K562 (cell line): ENCODE data around the gene PPP1R13B. TPM values are rescaled to one million over a fixed set of nuclear protein-coding genes. Genes with fewer than 3 reads are reported as not detected.

Experiments used
- ATAC-seq: fragments of 200-7000 bp; cut with Tn5 transposase; 3 replicates; pipeline ENCODE4 v1.9.1; 2020; ENCODE audit warnings: moderate library complexity
- BruUV-seq: library from RNA; stranded (reverse); fragments of 400-500 nt; replicated peaks from 2 replicates; lab custom pipeline; 2021; lab: Mats Ljungman, UMichigan
- CTCF ChIA-PET: fragments of 300-600 bp; formaldehyde crosslinking; extraction: SDS; loops from one replicate; lab custom pipeline; 2021; ENCODE audit warnings: low intra/inter-chr PET ratio; lab: Yijun Ruan, JAX
- POLR2A ChIA-PET: fragments of 300-600, 350-650 bp; sonication (Branson Sonifier 250); formaldehyde crosslinking; extraction: SDS; loops from one replicate; lab custom pipeline; 2021; ENCODE audit warnings: antibody characterized with exemption, inconsistent platforms; lab: Yijun Ruan, JAX
- DNase-seq, 4 experiments: peaks; one replicate each; pipeline versions ENCODE4 v3.0.0 to v3.0.0-alpha.2; 2011 to 2018; ENCODE audit warnings: low spot score in 3 of 4, mixed read lengths in 3 of 4; ENCODE audit errors: extremely low read depth in 1 of 4
- FAIRE-seq: peaks from 2 replicates; lab custom pipeline; 2011; peaks lifted over from hg19 to GRCh38; lab: Jason Lieb, UNC
- H2AFZ ChIP-seq: 2 replicates; pipeline ENCODE4 v1.6.0; 2011; ENCODE audit warnings: low read depth, low read length, control low read depth, inconsistent platforms
- H3K27ac ChIP-seq: fragments of 200-600 bp; 3 replicates; pipeline ENCODE4 v1.8.0; 2011; ENCODE audit warnings: low read depth, mild to moderate bottlenecking, control low read depth, inconsistent platforms, low read length, moderate library complexity, mixed read lengths; ENCODE audit errors: extremely low read depth
- H3K27me3 ChIP-seq, 2 experiments: fragments of 300-600 bp in 1 of 2; 2 replicates in 1 of 2; 3 replicates in 1 of 2; pipeline versions ENCODE4 v1.6.0 to v1.8.0; 2011; ENCODE audit warnings: inconsistent platforms in 2 of 2, low read length in 2 of 2, mild to moderate bottlenecking in 1 of 2, mixed read lengths in 1 of 2, moderate library complexity in 1 of 2; ENCODE audit not compliant: control insufficient read depth in 2 of 2, insufficient read depth in 2 of 2
- H3K36me3 ChIP-seq: fragments of 300-600 bp; 3 replicates; pipeline ENCODE4 v1.8.0; 2011; ENCODE audit warnings: mild to moderate bottlenecking, low read length, inconsistent platforms; ENCODE audit not compliant: control insufficient read depth, insufficient read depth
- H3K4me1 ChIP-seq, 2 experiments: fragments of 200-600 bp in 1 of 2; replicated peaks in 1 of 2; 2 replicates in 1 of 2; 3 replicates in 1 of 2; pipeline versions ENCODE4 v1.5.1 to v1.8.0; 2011; ENCODE audit warnings: inconsistent platforms in 2 of 2, low read length in 2 of 2, mild to moderate bottlenecking in 1 of 2, mixed read lengths in 1 of 2, moderate library complexity in 1 of 2; ENCODE audit not compliant: control insufficient read depth in 2 of 2, insufficient read depth in 2 of 2
- H3K4me2 ChIP-seq: 2 replicates; pipeline ENCODE4 v1.6.1; 2011; ENCODE audit warnings: low read length, control low read depth, inconsistent platforms, mixed read lengths; ENCODE audit not compliant: insufficient read depth
- H3K4me3 ChIP-seq: fragments of 200-600 bp; sonication (generic), shearing (Covaris generic); 2 replicates; pipeline ENCODE4 v1.5.1; 2016; ENCODE audit warnings: control low read depth, inconsistent platforms
- H3K79me2 ChIP-seq: fragments of 200-600 bp; 3 replicates; pipeline ENCODE4 v1.8.0; 2011; ENCODE audit warnings: low read length, inconsistent platforms; ENCODE audit not compliant: control insufficient read depth, insufficient read depth
- H3K9ac ChIP-seq, 2 experiments: 2 replicates each; pipeline versions ENCODE4 v1.6.0 to v1.6.1; 2011; ENCODE audit warnings: low read depth in 2 of 2, low read length in 2 of 2, control low read depth in 1 of 2, inconsistent platforms in 1 of 2, mild to moderate bottlenecking in 1 of 2, mixed read lengths in 1 of 2; ENCODE audit not compliant: insufficient read depth in 1 of 2
- H3K9me1 ChIP-seq: one replicate; pipeline ENCODE4 v1.6.0; 2011; ENCODE audit warnings: inconsistent platforms, mild to moderate bottlenecking, low read length, moderate library complexity; ENCODE audit not compliant: control insufficient read depth, insufficient read depth
- H3K9me3 ChIP-seq: replicated peaks from 2 replicates; pipeline ENCODE4 v1.5.1; 2011; ENCODE audit warnings: low read depth, low read length, inconsistent platforms; ENCODE audit not compliant: control insufficient read depth, insufficient read depth
- H4K20me1 ChIP-seq: replicated peaks from 2 replicates; pipeline ENCODE4 v1.6.1; 2011; ENCODE audit warnings: low read length, inconsistent platforms, mixed read lengths; ENCODE audit not compliant: control insufficient read depth, insufficient read depth
- POLR2G ChIP-seq: fragments of 200-400 bp; formaldehyde crosslinking; IDR thresholded peaks from 2 replicates; pipeline ENCODE4 v1.6.1; 2017; ENCODE audit warnings: low read depth, mild to moderate bottlenecking, antibody characterized with exemption, low read length, moderate library complexity
- WGBS: fragments of 100-300 bp; shearing (Covaris generic); methylation state at CpG from one replicate; pipeline ENCODE4 v1.1.6; 2016; ENCODE audit warnings: low coverage, mixed read lengths; ENCODE audit not compliant: insufficient coverage; ENCODE audit errors: missing lambda C conversion rate; 5-methylcytosine and 5-hydroxymethylcytosine counted together
- in situ Hi-C: fragments of 300-500 bp; cut with MboI; formaldehyde crosslinking; loops from 4 replicates; pipeline ENCODE4 v1.15.0; 2018; ENCODE audit warnings: inconsistent platforms, mixed read lengths
- intact Hi-C: fragments of 100-400 bp; cut with micrococcal nuclease; formaldehyde crosslinking; loops from 2 replicates; pipeline ENCODE4 v1.14.2; 2022
- polyA plus RNA-seq, 8 experiments: library from polyadenylated mRNA; depleted of rRNA in 4 of 8; stranded (reverse) in 5 of 8; unstranded in 3 of 8; fragments of >200 nt; fragmentation: Nextera tagmentation in 2 of 8; fragmentation: Illumina TruSeq in 1 of 8; extraction: Ambion mirVana in 2 of 8; extraction: Trizol in 1 of 8; gene quantifications; 2 replicates each; pipeline versions ENCODE4 v1.2.1 to v1.2.3, GENCODE V29; 2011 to 2014; ENCODE audit warnings: inconsistent platforms in 1 of 8, missing spikeins in 1 of 8
- total RNA-seq, 7 experiments: library from RNA; depleted of rRNA in 6 of 7; stranded (reverse); fragments of >200 nt in 6 of 7; fragmentation: Illumina TruSeq in 2 of 7; extraction: Trizol in 2 of 7; gene quantifications; 2 replicates each; pipeline versions ENCODE4 v1.2.1 to v1.2.3, GENCODE V29; 2011 to 2021; ENCODE audit warnings: low replicate concordance in 1 of 7
- TF ChIP-seq, protein P1 (sequence below): IDR thresholded peaks from 2 replicates; pipeline ENCODE4 v1.6.1; 2014; ENCODE audit warnings: antibody characterized with exemption

Gene PPP1R13B
- total and polyA plus RNA-seq, 9 of the 15 experiments (the other 6 are each of a cell fraction or from before 2014, with no cell fraction given) = 0.03 to 1.7 (median 0.15) TPM

DNA sequence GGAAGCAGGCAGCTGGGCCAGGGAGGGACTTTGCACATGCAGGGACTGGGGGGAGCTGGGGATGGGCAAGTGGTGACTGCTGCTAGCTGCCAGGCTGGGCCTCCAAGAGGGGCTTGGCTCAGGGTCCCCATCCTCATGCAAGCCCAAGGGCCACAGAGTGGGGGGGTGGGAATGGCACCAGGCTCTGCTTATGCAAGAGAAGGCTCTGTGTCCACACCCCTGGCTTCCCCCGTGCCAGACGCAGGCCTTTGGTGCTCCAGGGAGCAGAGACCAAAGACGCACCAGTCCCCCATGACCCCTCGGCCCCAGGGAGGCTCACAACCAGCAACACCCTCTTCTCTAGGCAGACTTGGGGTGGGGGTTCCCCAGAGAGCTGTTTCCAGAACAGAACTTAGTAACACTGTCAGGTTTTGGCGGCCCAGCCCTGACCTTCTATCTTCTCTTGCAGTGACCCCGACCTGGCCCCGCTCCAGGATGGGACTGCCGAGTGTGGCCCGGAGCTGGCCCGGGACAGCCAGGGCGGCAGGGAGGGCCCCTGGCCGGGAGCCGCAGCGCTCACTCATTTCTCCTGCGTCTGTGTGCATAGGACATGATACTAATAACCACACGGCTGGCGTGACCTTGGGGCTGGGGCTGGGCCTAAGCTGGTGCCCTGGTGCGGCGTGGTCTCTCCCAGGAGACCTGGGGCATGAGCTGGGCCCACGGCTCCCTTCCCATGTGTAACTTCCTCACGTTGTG, 146.5 kb downstream of the PPP1R13B start:
- ATAC-seq = no peak

More for the DNA sequence above, 146.5 kb downstream of the PPP1R13B start:
- no peak overlapping the region for H3K4me3 ChIP-seq
- 83% methylated on average over 16 of the region's 21 CpGs for WGBS
- no peak overlapping the region for H2AFZ ChIP-seq
- FAIRE-seq = no peak
- in situ Hi-C loops = no loop called here
- CTCF ChIA-PET = no interaction called here
- H3K9ac ChIP-seq = peak overlapping the region in 1 of 2 experiments; percentile 35; a peak in 1 of 4 replicates
- no peaks in the 10 kb centered on the region for H3K9me1 ChIP-seq
- peak; percentile 73 for TF ChIP-seq POLR2G
- TF ChIP-seq, protein P1, sequence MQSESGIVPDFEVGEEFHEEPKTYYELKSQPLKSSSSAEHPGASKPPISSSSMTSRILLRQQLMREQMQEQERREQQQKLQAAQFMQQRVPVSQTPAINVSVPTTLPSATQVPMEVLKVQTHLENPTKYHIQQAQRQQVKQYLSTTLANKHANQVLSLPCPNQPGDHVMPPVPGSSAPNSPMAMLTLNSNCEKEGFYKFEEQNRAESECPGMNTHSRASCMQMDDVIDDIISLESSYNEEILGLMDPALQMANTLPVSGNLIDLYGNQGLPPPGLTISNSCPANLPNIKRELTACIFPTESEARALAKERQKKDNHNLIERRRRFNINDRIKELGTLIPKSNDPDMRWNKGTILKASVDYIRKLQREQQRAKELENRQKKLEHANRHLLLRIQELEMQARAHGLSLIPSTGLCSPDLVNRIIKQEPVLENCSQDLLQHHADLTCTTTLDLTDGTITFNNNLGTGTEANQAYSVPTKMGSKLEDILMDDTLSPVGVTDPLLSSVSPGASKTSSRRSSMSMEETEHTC = no peak
- TF ChIP-seq, all 486 proteins: peak for 1
- Histone ChIP-seq H3K4me2 (no peak overlapping the region), H3K27ac (no peak overlapping the region), H3K79me2 (no peaks in the 10 kb centered on the region), H4K20me1 (no peaks in the 10 kb centered on the region; the same call in 1 of the 2 replicates), H3K27me3 (no peaks in the 10 kb centered on the region), H3K9me3 (no peaks in the 10 kb centered on the region), H3K4me1 (peaks cover 0 to 40% of the 10 kb centered on the region in 2 experiments; a peak in 2 of 5 replicates), H3K36me3 (peaks cover 89% of the 10 kb centered on the region; the same call in 2 of the 3 replicates)
- no TSS peak for BruUV-seq
- intact Hi-C loops = no loop called here
- POLR2A ChIA-PET = interaction anchor here (0.6 to 1.0 kb wide), 4 partner anchors 13 to 141 kb away, joined by 3 to 4 read pairs (median 3); no protein-coding TSS in a partner anchor
- DNase-seq = no peak
